HG02884 (cell line): ENCODE results near the gene PRSS21.

Source experiments
- ATAC-seq: cut with Tn5 transposase; IDR thresholded peaks from one replicate; pipeline ENCODE4 v1.9.1; 2021; ENCODE audit warnings: mild to moderate bottlenecking, moderate library complexity; ENCODE audit not compliant: unreplicated experiment

The PRSS21 gene

DNA sequence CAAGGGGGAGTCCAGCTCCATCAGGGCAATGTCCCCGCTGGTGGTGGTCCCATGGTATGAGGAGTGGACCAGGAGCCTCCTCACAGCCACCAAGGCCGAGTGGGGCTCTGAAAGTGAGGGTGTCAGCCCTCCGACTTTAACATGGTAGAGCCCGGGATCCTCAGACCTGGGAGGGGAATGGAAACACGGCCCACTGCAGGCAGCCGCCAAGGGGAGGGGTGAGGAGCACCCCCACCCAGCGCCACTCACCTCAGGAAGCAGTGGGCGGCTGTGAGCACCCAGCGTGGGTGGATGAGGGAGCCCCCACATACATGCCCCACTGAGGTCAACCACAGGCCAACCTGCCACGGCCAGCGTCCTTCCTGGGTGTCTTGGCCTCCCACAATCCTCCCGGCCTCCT, 23.9 kb downstream of the PRSS21 start:
- ATAC-seq: no peak

DNA sequence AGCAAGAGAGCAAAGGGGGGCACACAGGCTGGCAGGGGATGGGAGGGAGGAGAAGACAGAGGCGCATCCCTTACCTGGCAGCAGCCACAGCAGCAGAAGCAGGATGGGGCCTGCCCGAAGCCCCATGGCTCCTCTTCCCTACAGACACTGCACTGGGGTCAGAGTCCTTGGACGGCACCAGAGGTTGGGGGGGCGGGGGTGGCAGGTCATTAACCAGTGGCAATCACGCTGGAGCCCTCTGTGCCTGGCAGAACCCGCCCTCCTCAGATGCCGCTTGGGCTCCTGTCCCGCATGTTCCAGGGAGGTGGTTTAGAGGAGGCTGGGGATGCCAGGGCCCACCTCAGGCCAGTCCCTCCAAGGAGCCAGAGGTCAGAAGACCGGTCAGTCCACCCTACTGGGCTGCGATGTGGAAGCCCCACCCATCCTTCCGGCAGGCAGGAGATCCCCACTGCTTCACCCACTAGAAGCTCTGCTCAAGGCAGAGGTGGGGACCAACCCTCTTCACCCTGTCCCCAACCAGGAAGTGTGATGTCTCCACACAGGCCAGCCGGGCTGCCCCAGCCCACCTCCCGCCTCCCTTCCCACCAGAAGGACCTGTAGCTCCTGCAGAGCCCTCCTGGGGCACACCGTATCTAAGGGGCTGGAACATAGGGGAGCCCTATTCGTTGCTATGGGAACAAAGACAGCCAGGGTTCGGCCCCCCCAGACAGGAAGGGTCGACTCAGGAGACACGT, 24.7 kb downstream of the PRSS21 start:
- ATAC-seq: no peak

DNA sequence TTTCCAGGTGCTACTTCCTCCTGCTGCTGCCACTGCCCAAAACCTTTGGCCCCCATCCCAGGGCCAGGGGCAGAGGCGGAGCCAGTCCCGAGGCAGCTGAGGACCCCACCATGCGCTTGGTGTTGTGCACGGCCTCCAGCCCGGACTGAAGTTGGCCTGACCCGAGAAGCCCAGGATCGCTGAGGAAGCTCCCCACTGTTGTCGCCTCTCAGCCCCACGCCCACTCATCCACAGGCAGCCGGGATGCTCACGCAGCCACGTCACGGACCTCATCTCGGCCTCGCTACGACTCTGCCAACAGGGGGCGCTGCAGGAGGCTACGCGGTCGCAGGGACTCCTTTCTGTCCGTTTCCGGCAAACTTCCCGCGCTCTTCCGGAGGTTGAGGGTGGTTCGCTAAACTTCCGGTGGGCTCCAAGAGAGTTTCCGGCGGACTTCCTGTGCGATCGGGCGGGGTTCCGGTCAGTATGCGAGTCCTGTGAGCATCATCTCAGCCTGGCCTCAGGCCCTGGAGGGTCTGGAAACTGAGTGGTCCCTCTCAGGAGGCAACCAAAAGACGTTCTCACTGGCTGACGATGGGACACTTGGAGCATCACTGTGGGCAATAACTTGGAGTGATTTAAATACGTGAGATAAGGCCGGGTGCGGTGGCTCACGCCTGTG, 25.4 kb downstream of the PRSS21 start:
- ATAC-seq: no peak

DNA sequence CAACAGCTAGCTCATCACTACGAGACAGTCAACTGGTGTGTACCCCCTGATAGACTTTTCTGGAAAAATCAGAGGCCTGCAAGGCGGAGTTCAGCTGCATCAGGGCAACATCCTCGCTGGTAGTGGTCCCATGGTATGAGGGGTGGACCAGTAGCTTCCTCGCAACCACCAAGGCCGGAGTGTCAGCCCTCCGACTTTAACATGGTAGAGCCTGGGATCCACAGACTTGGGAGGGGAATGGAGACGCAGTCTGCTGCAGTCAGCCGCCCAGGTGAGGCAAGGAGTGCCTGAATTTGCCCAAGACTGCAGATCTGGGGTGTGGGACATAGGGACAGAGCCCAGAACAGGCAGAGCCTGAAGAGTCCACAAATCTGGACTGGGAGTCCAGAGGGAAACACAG, 26.5 kb downstream of the PRSS21 start:
- ATAC-seq: no peak

DNA sequence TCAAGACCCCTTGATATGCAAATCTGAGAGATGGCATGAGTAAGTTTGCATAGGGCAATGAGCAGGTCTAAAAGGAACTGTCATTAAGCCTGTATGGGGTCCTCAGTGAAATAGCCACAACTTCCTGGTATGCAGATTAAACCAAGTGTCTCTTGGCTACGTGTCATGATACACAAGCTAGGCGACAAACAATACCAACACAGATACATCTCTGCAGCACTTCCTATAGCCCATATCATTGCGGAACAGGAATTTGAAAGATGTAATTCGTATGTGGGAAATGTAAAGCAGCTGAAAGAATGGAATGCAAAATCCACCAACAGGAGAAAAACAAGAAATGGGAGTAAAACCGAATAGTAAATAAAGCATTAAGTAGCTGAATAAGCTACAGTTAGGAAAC, 28.1 kb downstream of the PRSS21 start:
- ATAC-seq: no peak

DNA sequence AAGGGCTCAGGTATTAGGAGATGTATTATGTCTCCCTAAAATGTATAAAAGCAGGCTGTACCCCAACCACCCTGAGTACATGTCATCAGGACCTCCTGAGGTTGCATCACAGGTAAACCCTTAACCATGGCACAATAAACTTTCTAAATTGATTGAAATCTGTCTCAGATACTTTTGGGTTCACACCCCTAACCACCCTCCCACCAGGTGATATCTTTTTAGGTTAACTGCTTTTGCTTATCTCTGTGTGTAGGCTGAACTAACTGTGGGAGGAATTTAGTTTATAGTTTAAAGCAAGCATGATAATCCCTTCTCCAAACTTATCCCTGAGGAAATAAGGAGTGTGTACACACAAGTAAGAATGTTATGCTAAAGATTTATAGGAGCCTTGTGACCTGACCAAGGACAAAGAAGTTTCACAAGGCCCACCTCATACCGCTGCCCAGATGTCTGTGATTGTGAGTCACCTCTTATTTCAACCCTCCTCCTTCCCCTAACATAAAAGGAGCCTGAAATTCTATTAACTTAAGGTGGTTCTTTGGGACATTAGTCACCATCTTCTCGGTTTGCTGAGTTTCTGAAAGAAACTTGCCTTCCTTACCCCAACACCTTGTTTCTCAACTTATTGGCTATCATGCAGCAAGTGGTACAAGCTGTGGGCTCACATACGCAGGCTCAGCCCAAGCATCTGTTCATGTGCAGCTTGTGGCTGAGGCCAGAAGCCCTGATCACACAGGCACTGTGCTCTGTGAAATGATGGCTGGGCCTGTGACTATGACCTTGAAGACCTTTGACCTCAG, 29.7 kb downstream of the PRSS21 start:
- no peak for ATAC-seq

DNA sequence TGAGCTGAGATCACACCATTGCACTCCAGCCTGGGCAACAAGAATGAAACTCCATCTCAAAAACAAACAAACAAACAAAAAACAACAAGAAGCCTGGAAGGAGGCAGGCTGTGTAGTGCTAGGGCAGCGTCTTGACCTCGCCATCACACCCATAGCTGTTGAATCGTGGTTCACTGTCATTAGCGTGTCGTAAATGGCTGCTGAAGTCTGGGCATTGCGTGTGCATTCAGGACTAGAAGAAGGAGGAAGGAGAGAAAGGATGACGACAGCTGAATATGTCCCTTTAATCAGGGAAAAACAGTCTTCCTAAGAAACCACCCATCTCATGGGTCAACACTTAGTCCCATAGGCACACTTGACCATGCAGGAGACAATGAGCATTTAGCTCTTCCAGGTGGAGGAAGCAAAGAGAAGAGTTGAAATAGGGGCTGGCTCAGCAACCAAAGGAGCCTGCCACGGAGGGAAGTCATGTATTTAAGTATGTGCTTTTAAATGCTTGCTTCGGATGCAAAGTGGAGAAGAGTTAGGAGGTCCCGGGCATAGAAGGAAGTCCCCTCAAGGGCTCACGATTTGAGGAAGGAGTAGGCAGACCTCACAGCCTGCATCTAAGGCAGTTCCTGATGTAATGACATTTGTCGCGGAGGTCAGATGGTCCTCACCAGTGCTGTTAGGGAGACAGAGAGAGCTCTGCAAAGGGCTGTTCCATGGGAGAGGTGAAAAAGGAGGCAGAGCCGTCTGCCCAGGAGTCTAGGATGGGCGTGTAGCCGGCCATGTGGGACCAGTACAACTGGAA, 32.1 kb downstream of the PRSS21 start:
- no peak for ATAC-seq

DNA sequence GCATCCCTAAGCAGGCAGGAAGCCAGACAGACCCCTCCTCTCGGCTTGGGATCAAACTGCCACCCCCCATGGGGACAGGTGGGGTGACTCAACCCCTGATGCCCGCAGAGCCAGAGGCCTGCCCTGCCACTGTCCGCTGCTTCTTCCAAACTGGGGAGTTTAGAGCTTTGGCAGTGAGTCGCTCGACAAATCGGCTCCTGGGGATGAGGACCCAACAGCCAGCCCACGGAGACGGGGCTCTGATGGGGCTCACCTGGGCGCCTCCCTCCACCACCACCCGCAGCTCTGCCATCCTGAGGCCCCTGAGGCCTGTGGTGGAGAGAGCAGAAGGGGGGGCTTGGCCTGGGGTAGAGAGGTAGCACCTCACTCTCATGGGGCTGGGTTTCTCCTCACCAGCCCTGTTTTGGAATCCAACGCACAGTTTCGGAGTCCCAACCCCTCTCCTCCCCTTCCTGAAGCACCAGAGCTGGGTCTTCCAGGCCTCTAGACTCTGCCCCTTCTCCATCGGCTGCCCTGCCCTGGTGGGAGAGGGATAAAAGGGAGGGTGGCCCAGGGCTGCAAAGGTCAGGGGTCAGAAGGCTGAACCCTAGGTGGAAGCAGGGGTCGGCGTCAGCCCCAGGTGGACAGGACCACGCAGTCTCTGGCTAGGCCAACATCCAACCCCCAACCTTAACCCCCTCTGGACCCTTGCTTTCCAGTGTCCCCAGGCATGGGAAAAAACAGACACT, 35.1 kb downstream of the PRSS21 start:
- no peak for ATAC-seq

DNA sequence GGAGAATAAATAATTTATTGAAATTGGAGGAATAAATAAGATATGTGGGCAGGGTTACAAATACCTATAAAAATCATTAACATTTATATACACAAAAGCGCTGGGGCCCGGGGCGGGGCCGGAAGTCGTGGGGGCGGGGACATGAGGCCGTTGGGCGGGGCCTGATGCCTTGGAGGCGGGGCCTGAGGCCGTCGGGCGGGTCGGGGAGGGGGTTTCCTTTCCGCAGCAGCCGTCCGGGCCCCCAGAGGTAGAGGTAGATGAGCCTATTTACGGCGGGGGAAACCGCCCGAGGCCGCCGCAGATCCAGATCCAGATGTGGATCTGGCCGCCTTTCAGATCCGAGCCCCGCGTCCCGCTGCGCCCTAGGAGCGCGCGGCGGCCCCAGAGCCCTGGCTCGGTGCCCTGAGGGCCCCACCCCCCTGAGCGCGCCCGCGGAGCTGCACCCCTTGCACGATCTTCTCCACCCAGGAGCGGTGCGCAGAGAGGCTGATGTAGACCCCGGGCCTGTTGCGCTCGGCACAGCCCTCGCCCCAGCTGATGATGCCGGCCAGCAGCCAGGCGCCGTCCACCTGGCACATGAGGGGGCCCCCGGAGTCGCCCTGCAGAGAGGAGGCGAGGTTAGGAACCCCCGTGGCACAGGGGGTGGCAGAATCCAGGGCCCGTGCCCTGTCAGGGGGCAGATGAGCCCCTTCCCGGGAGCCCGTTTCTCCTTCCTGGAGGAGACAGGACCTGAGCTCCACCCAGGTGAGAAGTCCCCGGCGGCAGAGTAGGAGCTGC, 35.9 kb downstream of the PRSS21 start:
- ATAC-seq: no peak

DNA sequence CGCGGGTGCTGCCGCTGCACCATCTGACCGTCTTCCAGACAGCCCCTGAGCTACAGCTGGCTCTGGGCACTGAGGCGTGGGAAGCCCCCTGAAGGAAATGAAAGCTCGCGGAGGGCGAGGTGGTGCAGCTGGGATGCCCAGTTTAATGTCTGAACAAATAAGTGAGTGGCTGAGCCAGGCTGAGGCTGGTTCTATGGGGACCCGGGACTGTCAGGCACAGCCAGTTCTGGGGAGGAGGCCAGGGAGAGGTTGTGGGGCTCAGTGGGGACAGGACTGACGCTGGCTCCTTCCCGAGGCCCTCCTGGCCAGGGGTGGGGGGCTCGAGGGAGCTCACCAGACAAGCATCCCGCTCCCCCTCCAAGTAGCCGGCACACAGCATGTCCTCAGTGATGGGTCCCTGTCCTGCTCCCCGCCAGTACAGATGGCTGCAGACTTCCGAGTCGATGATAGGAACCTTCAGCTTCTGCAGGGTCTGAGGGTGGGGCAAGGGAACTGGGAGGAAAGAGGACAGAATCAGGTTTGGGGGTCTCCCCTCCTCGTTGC, 36.6 kb downstream of the PRSS21 start:
- no peak for ATAC-seq

DNA sequence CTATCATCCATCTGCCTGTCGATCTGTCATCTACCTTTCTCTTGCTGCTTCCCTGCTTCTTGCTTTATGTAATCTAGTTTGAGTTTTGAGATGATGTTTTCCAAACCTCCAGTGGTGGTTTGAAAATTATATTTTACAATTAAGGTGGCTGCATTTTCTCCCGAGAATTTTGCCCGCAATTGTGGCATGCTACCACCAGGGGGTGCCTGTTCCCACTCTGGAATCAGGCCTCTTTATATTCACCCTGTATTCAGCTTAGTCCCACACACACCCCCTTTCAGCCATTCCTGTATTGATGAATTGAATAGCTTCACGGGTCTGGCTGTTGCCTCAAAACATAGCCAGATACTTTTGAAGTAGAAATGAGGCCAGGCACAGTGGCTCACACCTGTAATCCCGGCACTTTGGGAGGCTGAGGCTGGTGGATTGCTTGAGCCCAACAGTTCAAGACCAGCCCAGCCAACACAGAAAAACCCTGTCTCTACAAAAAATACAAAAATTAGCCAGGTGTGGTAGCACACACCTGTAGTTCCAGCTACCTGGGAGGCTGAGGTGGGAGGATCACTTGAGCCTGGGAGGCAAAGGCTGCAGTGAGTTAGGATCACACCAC, 37.8 kb downstream of the PRSS21 start:
- no peak for ATAC-seq

DNA sequence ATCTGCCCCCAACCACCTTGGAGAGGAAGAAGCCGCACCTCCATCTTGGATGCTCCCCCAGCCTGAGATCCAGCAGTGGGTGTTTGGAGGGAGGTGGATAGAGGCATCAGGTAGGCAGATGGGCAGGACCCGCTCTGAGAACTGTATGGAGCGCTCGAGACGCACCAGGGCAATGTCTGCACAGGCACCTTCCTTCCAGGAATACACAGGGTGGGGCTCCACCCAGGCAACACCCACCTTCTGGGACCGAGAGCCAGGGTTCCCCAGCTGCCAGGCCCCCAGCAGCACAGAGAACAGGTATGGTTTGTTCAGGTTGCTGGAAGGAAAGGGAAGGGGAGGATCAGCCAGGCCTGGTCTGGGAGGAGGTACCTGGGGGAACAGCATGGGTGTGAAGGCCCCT, 38.5 kb downstream of the PRSS21 start:
- no peak for ATAC-seq

DNA sequence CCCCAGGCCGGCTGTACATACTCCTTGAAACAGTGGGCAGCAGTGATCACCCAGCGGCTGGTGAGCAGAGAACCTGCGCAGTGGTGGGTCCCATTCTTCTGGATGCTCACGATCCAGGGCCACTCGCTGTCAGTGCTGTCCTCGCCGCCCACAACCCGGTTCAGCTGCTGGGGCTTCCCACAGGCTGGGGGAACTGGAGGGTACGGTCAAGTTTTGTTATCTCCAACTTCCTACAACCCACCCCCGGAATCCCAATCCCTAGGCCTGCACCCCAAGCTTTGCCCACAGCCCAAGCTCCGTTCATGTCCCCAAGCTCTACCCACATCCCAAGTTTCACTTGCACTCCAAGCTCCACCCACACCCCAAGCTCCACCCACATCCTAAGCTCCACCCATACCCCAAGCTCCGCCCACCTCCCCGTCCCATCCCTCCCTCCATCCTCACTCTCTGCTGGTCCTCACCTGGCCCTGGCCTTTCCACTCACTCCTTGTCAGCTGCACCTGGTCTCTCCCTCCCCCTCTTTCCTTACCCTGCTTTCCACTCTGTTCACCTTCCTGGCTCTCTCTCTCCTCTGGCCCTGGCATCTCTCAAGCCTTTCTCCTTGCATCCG, 39.1 kb downstream of the PRSS21 start:
- no peak for ATAC-seq

DNA sequence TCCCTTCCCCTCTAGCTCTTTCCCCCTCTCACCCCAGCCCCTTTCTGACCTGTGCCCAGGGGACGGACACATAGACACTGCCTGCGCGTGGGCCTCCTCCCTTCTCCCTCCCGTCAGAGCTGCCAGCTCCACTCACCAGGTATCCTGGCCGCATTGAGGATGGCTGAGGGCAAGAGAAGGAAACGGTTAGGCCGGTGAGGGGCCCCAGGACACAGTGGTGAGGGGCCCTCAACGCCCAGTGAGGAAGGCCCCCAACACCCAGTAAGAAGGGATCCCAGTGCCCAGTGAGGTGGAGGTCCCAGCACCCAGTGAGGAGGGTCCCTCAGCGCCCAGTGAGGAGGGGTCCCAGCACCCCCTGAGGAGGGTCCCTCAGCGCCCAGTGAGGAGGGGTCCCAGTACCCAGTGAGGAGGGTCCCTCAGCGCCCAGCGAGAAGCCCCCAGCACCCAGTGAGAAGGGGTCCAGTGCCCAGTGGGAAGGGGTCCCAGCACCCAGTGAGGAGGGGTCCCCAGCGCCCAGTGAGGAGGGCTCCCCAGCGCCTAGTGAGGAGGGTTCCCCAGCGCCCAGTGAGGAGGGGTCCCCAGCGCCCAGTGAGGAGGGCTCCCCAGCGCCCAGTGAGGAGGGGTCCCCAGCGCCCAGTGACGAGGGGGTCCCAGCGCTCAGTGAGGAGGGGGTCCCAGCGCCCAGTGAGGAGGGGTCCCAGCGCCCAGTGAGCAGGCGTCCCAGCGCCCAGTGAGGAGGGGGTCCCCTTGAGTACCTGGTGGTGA, 39.8 kb downstream of the PRSS21 start:
- no peak for ATAC-seq

DNA sequence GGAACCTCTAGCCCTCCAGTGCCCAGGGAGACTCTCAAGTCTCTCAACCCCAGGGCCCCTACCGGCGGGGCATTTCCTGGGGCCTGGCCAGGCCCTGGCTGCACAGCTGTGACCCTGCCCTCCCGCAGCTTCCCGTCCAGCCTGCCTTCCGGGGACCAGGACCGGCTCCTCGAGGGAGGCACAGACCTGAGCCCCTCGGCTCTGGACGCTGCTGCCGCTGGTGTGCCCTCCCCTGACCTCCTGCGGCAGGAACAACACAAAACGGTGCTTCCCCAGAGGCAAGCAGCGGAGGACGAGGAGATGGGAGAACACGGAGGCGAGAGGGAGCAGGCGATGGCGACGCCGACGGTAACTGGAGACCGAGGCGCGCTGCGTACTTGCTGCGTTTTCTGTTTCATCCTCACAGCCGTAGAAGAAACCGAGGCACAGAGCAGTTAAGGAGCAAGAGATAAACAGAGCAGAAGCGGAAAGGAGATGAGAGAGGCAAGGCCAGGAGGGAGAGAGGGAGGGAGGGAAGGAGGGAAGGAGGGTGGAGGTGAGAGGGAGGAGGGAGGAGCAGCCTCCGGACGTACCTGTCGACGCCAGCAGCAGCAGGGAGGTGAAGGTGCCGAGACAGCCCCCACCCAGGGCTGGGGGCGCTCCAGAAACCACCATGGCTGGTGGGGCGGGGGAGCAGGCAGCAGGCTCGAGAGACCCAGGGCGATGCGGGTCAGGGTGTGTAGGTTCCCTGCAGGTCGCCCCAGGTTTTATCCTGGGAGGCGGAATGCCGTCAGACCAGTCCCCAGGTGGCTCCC, 40.6 kb downstream of the PRSS21 start, which contains the start of gene PRSS22:
Gene PRSS22 (minus strand): TSS at position 720 of the 794 bp plus-strand sequence. CDS start 66 bp downstream, at position 654.
- ATAC-seq: no peak

DNA sequence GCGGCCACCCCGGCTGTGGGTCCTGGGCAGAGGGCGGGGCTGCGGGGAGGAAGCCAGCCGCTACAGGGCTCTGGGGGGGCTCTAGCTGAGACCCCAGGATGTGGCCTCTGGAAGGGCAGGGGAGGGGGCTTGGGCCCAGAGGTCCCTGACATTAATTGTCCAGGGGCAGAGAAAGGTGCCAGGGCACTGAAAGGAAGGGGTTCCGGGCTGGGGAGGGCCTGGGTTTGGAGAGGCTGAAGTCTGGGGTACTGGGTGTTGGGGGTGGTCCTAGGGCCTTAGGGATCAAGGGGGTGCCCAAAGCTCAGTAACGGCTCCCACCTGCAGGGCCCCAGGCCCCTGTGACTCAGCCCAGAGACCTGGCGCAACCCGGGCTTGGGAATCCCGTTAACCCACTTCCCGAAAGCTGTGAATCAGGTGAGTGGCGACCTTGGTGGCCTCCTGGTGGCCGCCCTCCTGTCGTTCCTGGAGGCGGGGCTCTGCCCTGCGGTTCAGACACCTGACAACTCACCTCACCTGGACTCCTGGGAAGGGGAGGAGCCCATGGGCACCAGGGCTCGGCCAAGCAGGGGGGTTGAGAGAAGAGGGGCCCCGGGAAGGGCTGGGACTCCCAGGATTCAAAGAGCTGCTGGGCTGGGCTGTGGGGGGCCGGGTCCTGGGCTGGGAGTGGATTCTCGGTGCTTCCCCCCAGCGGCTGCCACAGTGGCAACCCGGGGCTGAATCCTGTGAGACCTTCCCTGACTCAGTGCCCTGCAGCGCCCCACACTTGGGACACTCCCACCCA, 41.4 kb downstream of the PRSS21 start:
- no peak for ATAC-seq
